Endothelial cell of umbilical vein (primary cell): ENCODE measurements around the gene SNTA1. TPM values are rescaled to one million over a fixed set of nuclear protein-coding genes. Genes with fewer than 3 reads are reported as not detected.

Experiments used
- BruUV-seq: library from RNA; stranded (reverse); fragments of 400-500 nt; replicated peaks from 2 replicates; lab custom pipeline; 2021; lab: Mats Ljungman, UMichigan
- CTCF ChIA-PET: fragments of 300-600, 350-600 bp; sonication (Branson Sonifier 250); formaldehyde crosslinking; loops from one replicate; lab custom pipeline; 2021; ENCODE audit warnings: antibody characterized with exemption, inconsistent platforms; lab: Charles Lee
- POLR2A ChIA-PET: fragments of 300-600, 350-600 bp; sonication (Branson Sonifier 250); formaldehyde crosslinking; loops from one replicate; lab custom pipeline; 2021; ENCODE audit warnings: antibody characterized with exemption, inconsistent platforms; lab: Charles Lee
- DNase-seq: peaks from one replicate; pipeline ENCODE4 v3.0.0-alpha.2; 2011; ENCODE audit warnings: low read depth, low spot score
- FAIRE-seq: peaks from 2 replicates; lab custom pipeline; 2011; peaks lifted over from hg19 to GRCh38; lab: Jason Lieb, UNC
- H2AFZ ChIP-seq: 2 replicates; pipeline ENCODE4 v1.6.0; 2012; ENCODE audit warnings: low read depth, low read length, control low read depth, inconsistent platforms
- H3K27ac ChIP-seq: 2 replicates; pipeline ENCODE4 v1.5.1; 2011; ENCODE audit warnings: low read depth, mild to moderate bottlenecking, control low read depth, low read length, moderate library complexity; ENCODE audit not compliant: insufficient read depth
- H3K27me3 ChIP-seq, 2 experiments: 2 replicates each; pipeline versions ENCODE4 v1.6.0 to v1.6.1; 2011; ENCODE audit warnings: low read length in 2 of 2, mixed read lengths in 1 of 2; ENCODE audit not compliant: control insufficient read depth in 2 of 2, insufficient read depth in 2 of 2
- H3K36me3 ChIP-seq, 2 experiments: 2 replicates in 1 of 2; 3 replicates in 1 of 2; pipeline ENCODE4 v1.5.1; 2011; ENCODE audit warnings: low read length in 2 of 2, mild to moderate bottlenecking in 1 of 2, moderate library complexity in 1 of 2; ENCODE audit not compliant: control insufficient read depth in 2 of 2, insufficient read depth in 2 of 2; ENCODE audit errors: extremely low read depth in 1 of 2
- H3K4me1 ChIP-seq: 3 replicates; pipeline ENCODE4 v1.5.1; 2011; ENCODE audit warnings: mild to moderate bottlenecking, low read length; ENCODE audit not compliant: control insufficient read depth, insufficient read depth; ENCODE audit errors: extremely low read depth
- H3K4me2 ChIP-seq: 2 replicates; pipeline ENCODE4 v1.6.1; 2011; ENCODE audit warnings: low read length, control low read depth, mixed read lengths; ENCODE audit not compliant: insufficient read depth
- H3K4me3 ChIP-seq, 3 experiments: fragments of 200-600 bp in 1 of 3; sonication (generic), shearing (Covaris generic) in 1 of 3; replicated peaks in 1 of 3; 2 replicates each; pipeline ENCODE4 v1.5.1; 2011 to 2016; ENCODE audit warnings: control low read depth in 3 of 3, low read length in 3 of 3, mild to moderate bottlenecking in 2 of 3, inconsistent platforms in 1 of 3, low read depth in 1 of 3, moderate library complexity in 1 of 3; ENCODE audit not compliant: insufficient read depth in 1 of 3
- H3K79me2 ChIP-seq: 2 replicates; pipeline ENCODE4 v1.6.0; 2012; ENCODE audit warnings: low read length, inconsistent platforms; ENCODE audit not compliant: control insufficient read depth, insufficient read depth
- H3K9ac ChIP-seq: replicated peaks from 2 replicates; pipeline ENCODE3; 2011; ENCODE audit warnings: low read length, control low read depth; ENCODE audit not compliant: insufficient read depth; ENCODE audit errors: extremely low read depth
- H3K9me1 ChIP-seq: replicated peaks from 3 replicates; pipeline ENCODE4 v1.6.0; 2011; ENCODE audit warnings: mild to moderate bottlenecking, low read length; ENCODE audit not compliant: control insufficient read depth, insufficient read depth; ENCODE audit errors: extremely low read depth
- H3K9me3 ChIP-seq: replicated peaks from 2 replicates; pipeline ENCODE4 v1.5.1; 2012; ENCODE audit warnings: low read length, inconsistent platforms; ENCODE audit not compliant: control insufficient read depth, insufficient read depth
- H4K20me1 ChIP-seq: replicated peaks from 2 replicates; pipeline ENCODE3; 2011; ENCODE audit warnings: mild to moderate bottlenecking, low read length; ENCODE audit not compliant: control insufficient read depth, insufficient read depth; ENCODE audit errors: extremely low read depth
- FOS ChIP-seq: IDR thresholded peaks from 2 replicates; pipeline ENCODE4 v1.6.1; 2011; ENCODE audit warnings: mild to moderate bottlenecking, low read length, moderate library complexity, borderline replicate concordance; ENCODE audit not compliant: insufficient read depth
- JUN ChIP-seq: IDR thresholded peaks from 2 replicates; pipeline ENCODE4 v1.6.1; 2011; ENCODE audit warnings: borderline replicate concordance, low read depth; ENCODE audit not compliant: insufficient read length, insufficient read depth
- MYC ChIP-seq: IDR thresholded peaks from one replicate; pipeline ENCODE4 v1.6.1; 2011; ENCODE audit warnings: mild to moderate bottlenecking, low read depth, low read length
- POLR2AphosphoS5 ChIP-seq: IDR thresholded peaks from 2 replicates; pipeline ENCODE4 v1.6.1; 2012; ENCODE audit warnings: low read depth, mild to moderate bottlenecking, control low read depth, low read length, moderate library complexity; ENCODE audit not compliant: insufficient read depth
- dilution Hi-C: fragments of 300-500 bp; cut with MboI; formaldehyde crosslinking; loops from one replicate; pipeline ENCODE4 v1.15.0; 2019; ENCODE audit warnings: low sequenced_read_pairs; ENCODE audit not compliant: extremely low pct_ligation_motif_present
- intact Hi-C: fragments of 100-400 bp; cut with micrococcal nuclease; formaldehyde crosslinking; loops from one replicate; pipeline ENCODE4 v1.10.0; 2022
- polyA plus RNA-seq, 4 experiments: library from polyadenylated mRNA; depleted of rRNA in 3 of 4; stranded (reverse) in 3 of 4; unstranded in 1 of 4; fragments of >200 nt; gene quantifications; 2 replicates each; pipeline versions ENCODE4 v1.2.1 to v1.2.3, GENCODE V29; 2011 to 2012; ENCODE audit warnings: missing spikeins in 1 of 4
- total RNA-seq: library from RNA; stranded (reverse); gene quantifications from 2 replicates; pipeline ENCODE4 v1.2.3, GENCODE V29; 2021
- TF ChIP-seq, protein P1 (sequence below), 2 donors: IDR thresholded peaks; 1 replicate in 1 of 2; 2 replicates in 1 of 2; pipeline ENCODE4 v1.5.1; 2011; ENCODE audit warnings: low read length in 2 of 2, mild to moderate bottlenecking in 2 of 2, moderate library complexity in 2 of 2, control low read depth in 1 of 2, inconsistent platforms in 1 of 2, low read depth in 1 of 2; ENCODE audit not compliant: insufficient read depth in 1 of 2; ENCODE audit errors: extremely low read depth in 1 of 2

The SNTA1 gene
- total and polyA plus RNA-seq, 2 donors (not counting 3 experiments of a cell fraction or from before 2014, with no cell fraction given) = 5.2 to 6.0 TPM

DNA sequence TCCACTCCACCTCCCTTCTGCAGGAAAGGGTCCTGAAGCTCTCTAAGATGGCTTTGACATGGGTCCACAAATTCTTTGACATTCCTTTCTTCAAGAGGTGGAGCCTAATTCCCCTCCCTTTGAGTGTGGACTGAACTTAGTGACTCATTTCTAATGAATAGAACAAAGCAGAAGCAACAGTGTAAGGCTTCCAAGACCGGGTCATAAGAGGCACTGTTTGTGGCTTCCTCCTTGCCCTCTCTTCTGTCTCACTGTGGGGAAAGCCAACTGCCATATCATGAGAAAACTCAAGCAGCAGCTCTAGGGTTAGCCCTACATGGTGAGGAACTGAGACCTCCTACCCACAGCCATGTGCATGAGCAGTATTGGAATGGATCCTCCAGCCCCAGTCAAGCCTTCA lies 36.3 kb downstream of the SNTA1 start:
- peaks cover 0 to 2% of the 10 kb centered on the region in 2 experiments for H3K36me3 ChIP-seq
- TF ChIP-seq POLR2AphosphoS5 (no peak), MYC (no peak)
- TF ChIP-seq, protein P1, sequence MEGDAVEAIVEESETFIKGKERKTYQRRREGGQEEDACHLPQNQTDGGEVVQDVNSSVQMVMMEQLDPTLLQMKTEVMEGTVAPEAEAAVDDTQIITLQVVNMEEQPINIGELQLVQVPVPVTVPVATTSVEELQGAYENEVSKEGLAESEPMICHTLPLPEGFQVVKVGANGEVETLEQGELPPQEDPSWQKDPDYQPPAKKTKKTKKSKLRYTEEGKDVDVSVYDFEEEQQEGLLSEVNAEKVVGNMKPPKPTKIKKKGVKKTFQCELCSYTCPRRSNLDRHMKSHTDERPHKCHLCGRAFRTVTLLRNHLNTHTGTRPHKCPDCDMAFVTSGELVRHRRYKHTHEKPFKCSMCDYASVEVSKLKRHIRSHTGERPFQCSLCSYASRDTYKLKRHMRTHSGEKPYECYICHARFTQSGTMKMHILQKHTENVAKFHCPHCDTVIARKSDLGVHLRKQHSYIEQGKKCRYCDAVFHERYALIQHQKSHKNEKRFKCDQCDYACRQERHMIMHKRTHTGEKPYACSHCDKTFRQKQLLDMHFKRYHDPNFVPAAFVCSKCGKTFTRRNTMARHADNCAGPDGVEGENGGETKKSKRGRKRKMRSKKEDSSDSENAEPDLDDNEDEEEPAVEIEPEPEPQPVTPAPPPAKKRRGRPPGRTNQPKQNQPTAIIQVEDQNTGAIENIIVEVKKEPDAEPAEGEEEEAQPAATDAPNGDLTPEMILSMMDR (IDR thresholded peaks at IDR 0.05; ENCODE audit: extremely low read depth in 1 of 2, insufficient read depth in 1 of 2, low read depth in 1 of 2, low read length in 2 of 2) = no peak
- no peak overlapping the region for H3K27ac ChIP-seq
- no peak overlapping the region for H3K4me3 ChIP-seq
- FAIRE-seq = peak; percentile 63
- no peak overlapping the region for H3K4me2 ChIP-seq
- no peaks in the 10 kb centered on the region for H3K79me2 ChIP-seq
- no peak overlapping the region for H3K9ac ChIP-seq
- H3K4me1 ChIP-seq = peaks cover 1% of the 10 kb centered on the region
- intact Hi-C loops (no loop called here), dilution Hi-C loops (no loop called here)
- BruUV-seq = no TSS peak
- no peaks in the 10 kb centered on the region for H3K9me1 ChIP-seq
- DNase-seq = no peak
- H3K9me3 ChIP-seq = no peaks in the 10 kb centered on the region
- CTCF ChIA-PET = no interaction called here
- POLR2A ChIA-PET = no interaction called here
- H3K27me3 ChIP-seq = no peaks in the 10 kb centered on the region
- no peak overlapping the region for H2AFZ ChIP-seq
- no peaks in the 10 kb centered on the region for H4K20me1 ChIP-seq

GRCh38 chr20:33404281-33404680 lies 39.3 kb downstream of the SNTA1 start:
- BruUV-seq = no TSS peak
- H3K36me3 ChIP-seq = peaks cover 0 to 2% of the 10 kb centered on the region in 2 experiments
- no peak overlapping the region for H2AFZ ChIP-seq
- POLR2A ChIA-PET = no interaction called here
- no peaks in the 10 kb centered on the region for H3K9me3 ChIP-seq
- no peaks in the 10 kb centered on the region for H3K9me1 ChIP-seq
- dilution Hi-C loops (no loop called here), intact Hi-C loops (no loop called here)
- no peak overlapping the region for H3K9ac ChIP-seq
- FAIRE-seq = no peak
- no peaks in the 10 kb centered on the region for H3K27me3 ChIP-seq
- peaks cover 10% of the 10 kb centered on the region for H3K4me1 ChIP-seq
- TF ChIP-seq FOS (no peak), JUN (no peak)
- TF ChIP-seq, protein P1 (IDR thresholded peaks at IDR 0.05; ENCODE audit: extremely low read depth in 1 of 2, insufficient read depth in 1 of 2, low read depth in 1 of 2, low read length in 2 of 2) = no peak
- no peaks in the 10 kb centered on the region for H4K20me1 ChIP-seq
- H3K79me2 ChIP-seq = peaks cover 19% of the 10 kb centered on the region
- DNase-seq = no peak
- CTCF ChIA-PET = no interaction called here
- no peak overlapping the region for H3K4me2 ChIP-seq
- H3K4me3 ChIP-seq = no peak overlapping the region
- no peak overlapping the region for H3K27ac ChIP-seq
